Endothelial cell of umbilical vein (primary cell): Measurements from ENCODE around the gene CACNA2D3. TPM values are rescaled to one million over a fixed set of nuclear protein-coding genes. Genes with fewer than 3 reads are reported as not detected.

Source experiments
- BruUV-seq: library from RNA; stranded (reverse); fragments of 400-500 nt; replicated peaks from 2 replicates; lab custom pipeline; 2021; lab: Mats Ljungman, UMichigan
- CTCF ChIA-PET: fragments of 300-600, 350-600 bp; sonication (Branson Sonifier 250); formaldehyde crosslinking; loops from one replicate; lab custom pipeline; 2021; ENCODE audit warnings: antibody characterized with exemption, inconsistent platforms; lab: Charles Lee
- POLR2A ChIA-PET: fragments of 300-600, 350-600 bp; sonication (Branson Sonifier 250); formaldehyde crosslinking; loops from one replicate; lab custom pipeline; 2021; ENCODE audit warnings: antibody characterized with exemption, inconsistent platforms; lab: Charles Lee
- DNase-seq: peaks from one replicate; pipeline ENCODE4 v3.0.0-alpha.2; 2011; ENCODE audit warnings: low read depth, low spot score
- FAIRE-seq: peaks from 2 replicates; lab custom pipeline; 2011; peaks lifted over from hg19 to GRCh38; lab: Jason Lieb, UNC
- H2AFZ ChIP-seq: 2 replicates; pipeline ENCODE4 v1.6.0; 2012; ENCODE audit warnings: low read depth, low read length, control low read depth, inconsistent platforms
- H3K27ac ChIP-seq: 2 replicates; pipeline ENCODE4 v1.5.1; 2011; ENCODE audit warnings: low read depth, mild to moderate bottlenecking, control low read depth, low read length, moderate library complexity; ENCODE audit not compliant: insufficient read depth
- H3K27me3 ChIP-seq, 2 experiments: 2 replicates each; pipeline versions ENCODE4 v1.6.0 to v1.6.1; 2011; ENCODE audit warnings: low read length in 2 of 2, mixed read lengths in 1 of 2; ENCODE audit not compliant: control insufficient read depth in 2 of 2, insufficient read depth in 2 of 2
- H3K36me3 ChIP-seq, 2 experiments: 2 replicates in 1 of 2; 3 replicates in 1 of 2; pipeline ENCODE4 v1.5.1; 2011; ENCODE audit warnings: low read length in 2 of 2, mild to moderate bottlenecking in 1 of 2, moderate library complexity in 1 of 2; ENCODE audit not compliant: control insufficient read depth in 2 of 2, insufficient read depth in 2 of 2; ENCODE audit errors: extremely low read depth in 1 of 2
- H3K4me1 ChIP-seq: 3 replicates; pipeline ENCODE4 v1.5.1; 2011; ENCODE audit warnings: mild to moderate bottlenecking, low read length; ENCODE audit not compliant: control insufficient read depth, insufficient read depth; ENCODE audit errors: extremely low read depth
- H3K4me2 ChIP-seq: 2 replicates; pipeline ENCODE4 v1.6.1; 2011; ENCODE audit warnings: low read length, control low read depth, mixed read lengths; ENCODE audit not compliant: insufficient read depth
- H3K4me3 ChIP-seq, 3 experiments: fragments of 200-600 bp in 1 of 3; sonication (generic), shearing (Covaris generic) in 1 of 3; replicated peaks in 1 of 3; 2 replicates each; pipeline ENCODE4 v1.5.1; 2011 to 2016; ENCODE audit warnings: control low read depth in 3 of 3, low read length in 3 of 3, mild to moderate bottlenecking in 2 of 3, inconsistent platforms in 1 of 3, low read depth in 1 of 3, moderate library complexity in 1 of 3; ENCODE audit not compliant: insufficient read depth in 1 of 3
- H3K79me2 ChIP-seq: 2 replicates; pipeline ENCODE4 v1.6.0; 2012; ENCODE audit warnings: low read length, inconsistent platforms; ENCODE audit not compliant: control insufficient read depth, insufficient read depth
- H3K9ac ChIP-seq: replicated peaks from 2 replicates; pipeline ENCODE3; 2011; ENCODE audit warnings: low read length, control low read depth; ENCODE audit not compliant: insufficient read depth; ENCODE audit errors: extremely low read depth
- H3K9me1 ChIP-seq: replicated peaks from 3 replicates; pipeline ENCODE4 v1.6.0; 2011; ENCODE audit warnings: mild to moderate bottlenecking, low read length; ENCODE audit not compliant: control insufficient read depth, insufficient read depth; ENCODE audit errors: extremely low read depth
- H3K9me3 ChIP-seq: replicated peaks from 2 replicates; pipeline ENCODE4 v1.5.1; 2012; ENCODE audit warnings: low read length, inconsistent platforms; ENCODE audit not compliant: control insufficient read depth, insufficient read depth
- H4K20me1 ChIP-seq: replicated peaks from 2 replicates; pipeline ENCODE3; 2011; ENCODE audit warnings: mild to moderate bottlenecking, low read length; ENCODE audit not compliant: control insufficient read depth, insufficient read depth; ENCODE audit errors: extremely low read depth
- EZH2 ChIP-seq: IDR thresholded peaks from 2 replicates; pipeline ENCODE4 v1.6.1; 2012; ENCODE audit warnings: borderline replicate concordance, low read depth, mild to moderate bottlenecking, moderate library complexity, low read length, inconsistent platforms; ENCODE audit not compliant: severe bottlenecking
- FOS ChIP-seq: IDR thresholded peaks from 2 replicates; pipeline ENCODE4 v1.6.1; 2011; ENCODE audit warnings: mild to moderate bottlenecking, low read length, moderate library complexity, borderline replicate concordance; ENCODE audit not compliant: insufficient read depth
- GATA2 ChIP-seq: IDR thresholded peaks from 2 replicates; pipeline ENCODE4 v1.7.0; 2011; ENCODE audit warnings: low read depth, mild to moderate bottlenecking, moderate library complexity, mixed read lengths, low read length; ENCODE audit not compliant: insufficient read length, insufficient read depth
- JUN ChIP-seq: IDR thresholded peaks from 2 replicates; pipeline ENCODE4 v1.6.1; 2011; ENCODE audit warnings: borderline replicate concordance, low read depth; ENCODE audit not compliant: insufficient read length, insufficient read depth
- MYC ChIP-seq: IDR thresholded peaks from one replicate; pipeline ENCODE4 v1.6.1; 2011; ENCODE audit warnings: mild to moderate bottlenecking, low read depth, low read length
- POLR2A ChIP-seq: IDR thresholded peaks from 2 replicates; pipeline ENCODE4 v1.6.1; 2012; ENCODE audit warnings: low read depth, mild to moderate bottlenecking, control low read depth, low read length
- POLR2AphosphoS5 ChIP-seq: IDR thresholded peaks from 2 replicates; pipeline ENCODE4 v1.6.1; 2012; ENCODE audit warnings: low read depth, mild to moderate bottlenecking, control low read depth, low read length, moderate library complexity; ENCODE audit not compliant: insufficient read depth
- dilution Hi-C: fragments of 300-500 bp; cut with MboI; formaldehyde crosslinking; loops from one replicate; pipeline ENCODE4 v1.15.0; 2019; ENCODE audit warnings: low sequenced_read_pairs; ENCODE audit not compliant: extremely low pct_ligation_motif_present
- intact Hi-C: fragments of 100-400 bp; cut with micrococcal nuclease; formaldehyde crosslinking; loops from one replicate; pipeline ENCODE4 v1.10.0; 2022
- polyA plus RNA-seq, 4 experiments: library from polyadenylated mRNA; depleted of rRNA in 3 of 4; stranded (reverse) in 3 of 4; unstranded in 1 of 4; fragments of >200 nt; gene quantifications; 2 replicates each; pipeline versions ENCODE4 v1.2.1 to v1.2.3, GENCODE V29; 2011 to 2012; ENCODE audit warnings: missing spikeins in 1 of 4
- total RNA-seq: library from RNA; stranded (reverse); gene quantifications from 2 replicates; pipeline ENCODE4 v1.2.3, GENCODE V29; 2021
- TF ChIP-seq, protein P1 (sequence below): IDR thresholded peaks from 2 replicates; pipeline ENCODE4 v1.6.1; 2011; ENCODE audit not compliant: insufficient read depth, insufficient read length
- TF ChIP-seq, protein P2 (sequence below), 2 donors: IDR thresholded peaks; 1 replicate in 1 of 2; 2 replicates in 1 of 2; pipeline ENCODE4 v1.5.1; 2011; ENCODE audit warnings: low read length in 2 of 2, mild to moderate bottlenecking in 2 of 2, moderate library complexity in 2 of 2, control low read depth in 1 of 2, inconsistent platforms in 1 of 2, low read depth in 1 of 2; ENCODE audit not compliant: insufficient read depth in 1 of 2; ENCODE audit errors: extremely low read depth in 1 of 2

CACNA2D3 gene
- total and polyA plus RNA-seq, 2 donors (not counting 3 experiments of a cell fraction or from before 2014, with no cell fraction given): not detected

DNA sequence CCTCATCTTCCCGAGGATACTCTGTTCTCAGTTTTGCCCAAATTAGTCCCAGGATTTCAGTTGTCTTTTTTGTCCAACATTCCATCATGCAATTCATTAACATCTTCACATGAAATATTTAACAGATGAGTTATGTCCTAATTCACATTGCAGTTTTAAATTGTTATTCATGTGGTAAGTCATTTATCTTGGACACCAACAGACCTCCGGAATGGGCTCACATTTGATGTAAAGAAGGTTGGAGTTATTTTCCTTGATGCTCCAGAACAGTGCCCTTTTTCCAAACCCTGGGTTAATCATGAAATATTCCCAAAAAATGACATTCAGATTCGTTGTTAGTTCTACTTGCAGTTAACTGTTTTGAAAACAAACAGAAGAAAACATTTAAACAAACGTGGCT is 838.3 kb downstream of the CACNA2D3 start:
- no peak overlapping the region for H3K27ac ChIP-seq
- BruUV-seq: no TSS peak
- no peaks in the 10 kb centered on the region for H3K36me3 ChIP-seq
- dilution Hi-C loops (no loop called here), intact Hi-C loops (no loop called here)
- no peaks in the 10 kb centered on the region for H4K20me1 ChIP-seq
- no peak overlapping the region for H3K9ac ChIP-seq
- no peaks in the 10 kb centered on the region for H3K9me1 ChIP-seq
- no peaks in the 10 kb centered on the region for H3K4me1 ChIP-seq
- no peak overlapping the region for H3K4me2 ChIP-seq
- no peaks in the 10 kb centered on the region for H3K9me3 ChIP-seq
- no peaks in the 10 kb centered on the region for H3K79me2 ChIP-seq
- no peak overlapping the region for H3K4me3 ChIP-seq
- H3K27me3 ChIP-seq: no peaks in the 10 kb centered on the region
- no peak overlapping the region for H2AFZ ChIP-seq
- ChIA-PET POLR2A (no interaction called here), CTCF (no interaction called here)
- no peak for DNase-seq
- no peak for FAIRE-seq
- TF ChIP-seq GATA2: no peak
- TF ChIP-seq, protein P1, sequence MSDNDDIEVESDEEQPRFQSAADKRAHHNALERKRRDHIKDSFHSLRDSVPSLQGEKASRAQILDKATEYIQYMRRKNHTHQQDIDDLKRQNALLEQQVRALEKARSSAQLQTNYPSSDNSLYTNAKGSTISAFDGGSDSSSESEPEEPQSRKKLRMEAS: no peak
- TF ChIP-seq FOS: no peak
- no peak for TF ChIP-seq POLR2A
- no peak for TF ChIP-seq POLR2AphosphoS5

DNA sequence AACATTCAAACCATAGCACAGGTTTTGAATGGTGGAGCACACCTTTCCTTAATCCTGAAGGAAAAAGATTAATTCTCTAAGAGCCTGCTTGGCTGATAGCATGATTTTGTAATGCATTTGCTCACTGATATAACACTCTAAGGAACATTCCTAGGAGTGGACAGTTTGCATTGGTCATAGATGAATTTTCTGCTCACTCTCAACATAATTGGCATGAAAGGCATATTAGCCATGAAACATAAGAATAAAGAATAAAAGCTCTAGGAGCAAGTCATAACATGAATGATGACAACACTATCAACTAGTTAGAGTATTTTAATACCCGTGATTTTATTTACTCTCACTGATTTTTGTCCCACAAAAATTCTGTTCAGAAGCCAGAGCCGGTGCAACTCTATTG is 839.8 kb downstream of the CACNA2D3 start:
- Histone ChIP-seq H3K9me3 (no peaks in the 10 kb centered on the region), H3K36me3 (no peaks in the 10 kb centered on the region), H3K4me1 (no peaks in the 10 kb centered on the region), H2AFZ (no peak overlapping the region), H3K4me2 (no peak overlapping the region), H3K27ac (no peak overlapping the region), H3K9ac (no peak overlapping the region), H3K9me1 (no peaks in the 10 kb centered on the region), H4K20me1 (no peaks in the 10 kb centered on the region), H3K79me2 (no peaks in the 10 kb centered on the region), H3K27me3 (no peaks in the 10 kb centered on the region), H3K4me3 (no peak overlapping the region)
- dilution Hi-C loops (no loop called here), intact Hi-C loops (no loop called here)
- FAIRE-seq (no peak), DNase-seq (no peak)
- TF ChIP-seq GATA2: no peak
- TF ChIP-seq POLR2AphosphoS5: no peak
- TF ChIP-seq, protein P2, sequence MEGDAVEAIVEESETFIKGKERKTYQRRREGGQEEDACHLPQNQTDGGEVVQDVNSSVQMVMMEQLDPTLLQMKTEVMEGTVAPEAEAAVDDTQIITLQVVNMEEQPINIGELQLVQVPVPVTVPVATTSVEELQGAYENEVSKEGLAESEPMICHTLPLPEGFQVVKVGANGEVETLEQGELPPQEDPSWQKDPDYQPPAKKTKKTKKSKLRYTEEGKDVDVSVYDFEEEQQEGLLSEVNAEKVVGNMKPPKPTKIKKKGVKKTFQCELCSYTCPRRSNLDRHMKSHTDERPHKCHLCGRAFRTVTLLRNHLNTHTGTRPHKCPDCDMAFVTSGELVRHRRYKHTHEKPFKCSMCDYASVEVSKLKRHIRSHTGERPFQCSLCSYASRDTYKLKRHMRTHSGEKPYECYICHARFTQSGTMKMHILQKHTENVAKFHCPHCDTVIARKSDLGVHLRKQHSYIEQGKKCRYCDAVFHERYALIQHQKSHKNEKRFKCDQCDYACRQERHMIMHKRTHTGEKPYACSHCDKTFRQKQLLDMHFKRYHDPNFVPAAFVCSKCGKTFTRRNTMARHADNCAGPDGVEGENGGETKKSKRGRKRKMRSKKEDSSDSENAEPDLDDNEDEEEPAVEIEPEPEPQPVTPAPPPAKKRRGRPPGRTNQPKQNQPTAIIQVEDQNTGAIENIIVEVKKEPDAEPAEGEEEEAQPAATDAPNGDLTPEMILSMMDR (IDR thresholded peaks at IDR 0.05; ENCODE audit: extremely low read depth in 1 of 2, insufficient read depth in 1 of 2, low read depth in 1 of 2, low read length in 2 of 2): no peak
- TF ChIP-seq JUN: no peak
- no peak for TF ChIP-seq POLR2A
- TF ChIP-seq, protein P1: no peak
- no peak for TF ChIP-seq FOS
- TF ChIP-seq EZH2: no peak
- no peak for TF ChIP-seq MYC
- POLR2A ChIA-PET: no interaction called here
- BruUV-seq: no TSS peak
- CTCF ChIA-PET: no interaction called here
